ENCODE measurements around the gene EPN2. TPM values are rescaled to one million over a fixed set of nuclear protein-coding genes. Genes with fewer than 3 reads are reported as not detected.

Gene EPN2
- polyA plus RNA-seq, 1 donor (not counting 4 experiments of a cell fraction or from before 2014, with no cell fraction given) = 30.2 TPM

- Histone ChIP-seq H3K27me3 (ENCODE audit: control insufficient read depth, extremely low read depth, insufficient read depth, low read length) (no peaks in the 10 kb centered on the region), H3K36me3 (ENCODE audit: control insufficient read depth in 2 of 2, extremely low read depth in 1 of 2, insufficient read depth in 2 of 2, low read length in 2 of 2) (peaks cover 3 to 20% of the 10 kb centered on the region in 2 experiments), H3K9ac (ENCODE audit: control insufficient read depth, extremely low read depth, insufficient read depth, low read length) (no peak overlapping the region), H3K4me1 (ENCODE audit: control insufficient read depth, extremely low read depth, insufficient read depth, low read length) (no peaks in the 10 kb centered on the region), H3K27ac (ENCODE audit: control insufficient read depth, insufficient read depth, low read length) (no peak overlapping the region), H3K4me2 (ENCODE audit: control insufficient read depth, extremely low read depth, insufficient read depth, low read depth, low read length) (no peak overlapping the region), H4K20me1 (ENCODE audit: control insufficient read depth, extremely low read depth, insufficient read depth, low read length) (peaks cover 3% of the 10 kb centered on the region), H3K9me3 (ENCODE audit: control insufficient read depth, low read depth, low read length) (no peaks in the 10 kb centered on the region), H3K4me3 (ENCODE audit: control insufficient read depth in 2 of 3, extremely low read depth in 1 of 3, insufficient read depth in 2 of 3, low read depth in 1 of 3, low read length in 3 of 3) (no peak overlapping the region), H2AFZ (ENCODE audit: control insufficient read depth, low read length) (no peak overlapping the region), H3K79me2 (ENCODE audit: control insufficient read depth, insufficient read depth, low read length) (peaks cover 4% of the 10 kb centered on the region), H3K9me1 (ENCODE audit: control insufficient read depth, extremely low read depth, insufficient read depth, low read length) (peaks cover 7% of the 10 kb centered on the region)
- TF ChIP-seq EZH2 (IDR thresholded peaks at IDR 0.05; ENCODE audit: low read length) = no peak
- TF ChIP-seq, protein P1, sequence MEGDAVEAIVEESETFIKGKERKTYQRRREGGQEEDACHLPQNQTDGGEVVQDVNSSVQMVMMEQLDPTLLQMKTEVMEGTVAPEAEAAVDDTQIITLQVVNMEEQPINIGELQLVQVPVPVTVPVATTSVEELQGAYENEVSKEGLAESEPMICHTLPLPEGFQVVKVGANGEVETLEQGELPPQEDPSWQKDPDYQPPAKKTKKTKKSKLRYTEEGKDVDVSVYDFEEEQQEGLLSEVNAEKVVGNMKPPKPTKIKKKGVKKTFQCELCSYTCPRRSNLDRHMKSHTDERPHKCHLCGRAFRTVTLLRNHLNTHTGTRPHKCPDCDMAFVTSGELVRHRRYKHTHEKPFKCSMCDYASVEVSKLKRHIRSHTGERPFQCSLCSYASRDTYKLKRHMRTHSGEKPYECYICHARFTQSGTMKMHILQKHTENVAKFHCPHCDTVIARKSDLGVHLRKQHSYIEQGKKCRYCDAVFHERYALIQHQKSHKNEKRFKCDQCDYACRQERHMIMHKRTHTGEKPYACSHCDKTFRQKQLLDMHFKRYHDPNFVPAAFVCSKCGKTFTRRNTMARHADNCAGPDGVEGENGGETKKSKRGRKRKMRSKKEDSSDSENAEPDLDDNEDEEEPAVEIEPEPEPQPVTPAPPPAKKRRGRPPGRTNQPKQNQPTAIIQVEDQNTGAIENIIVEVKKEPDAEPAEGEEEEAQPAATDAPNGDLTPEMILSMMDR (optimal IDR thresholded peaks at IDR 0.05 in 1 of 3, IDR thresholded peaks at IDR 0.05 in 1 of 3, conservative IDR thresholded peaks at IDR 0.05 in 1 of 3; ENCODE audit: extremely low read depth in 1 of 3, insufficient read depth in 2 of 3, low read length in 3 of 3) = no peak
- DNase-seq (ENCODE audit: low read depth, low spot score) (no peak), FAIRE-seq (no peak)
- dilution Hi-C loops (cut with MboI; ENCODE audit: extremely low pct_ligation_motif_present, low sequenced_read_pairs) = no loop called here
Measured at GRCh38 chr17:19303367-19303776, 66.2 kb downstream of the EPN2 start.

- Histone ChIP-seq H3K4me2 (ENCODE audit: control insufficient read depth, extremely low read depth, insufficient read depth, low read depth, low read length) (no peak overlapping the region), H3K79me2 (ENCODE audit: control insufficient read depth, insufficient read depth, low read length) (peaks cover 4% of the 10 kb centered on the region), H3K4me3 (ENCODE audit: control insufficient read depth in 2 of 3, extremely low read depth in 1 of 3, insufficient read depth in 2 of 3, low read depth in 1 of 3, low read length in 3 of 3) (no peak overlapping the region), H3K4me1 (ENCODE audit: control insufficient read depth, extremely low read depth, insufficient read depth, low read length) (no peaks in the 10 kb centered on the region), H3K9me3 (ENCODE audit: control insufficient read depth, low read depth, low read length) (no peaks in the 10 kb centered on the region), H3K27me3 (ENCODE audit: control insufficient read depth, extremely low read depth, insufficient read depth, low read length) (no peaks in the 10 kb centered on the region), H3K9me1 (ENCODE audit: control insufficient read depth, extremely low read depth, insufficient read depth, low read length) (peaks cover 7% of the 10 kb centered on the region), H3K27ac (ENCODE audit: control insufficient read depth, insufficient read depth, low read length) (no peak overlapping the region), H3K9ac (ENCODE audit: control insufficient read depth, extremely low read depth, insufficient read depth, low read length) (no peak overlapping the region), H4K20me1 (ENCODE audit: control insufficient read depth, extremely low read depth, insufficient read depth, low read length) (peaks cover 3% of the 10 kb centered on the region), H3K36me3 (ENCODE audit: control insufficient read depth in 2 of 2, extremely low read depth in 1 of 2, insufficient read depth in 2 of 2, low read length in 2 of 2) (peaks cover 3 to 20% of the 10 kb centered on the region in 2 experiments), H2AFZ (ENCODE audit: control insufficient read depth, low read length) (no peak overlapping the region)
- dilution Hi-C loops (cut with MboI; ENCODE audit: extremely low pct_ligation_motif_present, low sequenced_read_pairs) = no loop called here
- FAIRE-seq (no peak), DNase-seq (ENCODE audit: low read depth, low spot score) (no peak)
- TF ChIP-seq, protein P1 (optimal IDR thresholded peaks at IDR 0.05 in 1 of 3, IDR thresholded peaks at IDR 0.05 in 1 of 3, conservative IDR thresholded peaks at IDR 0.05 in 1 of 3; ENCODE audit: extremely low read depth in 1 of 3, insufficient read depth in 2 of 3, low read length in 3 of 3) = no peak
- TF ChIP-seq EZH2 (IDR thresholded peaks at IDR 0.05; ENCODE audit: low read length) = no peak
Measured at GRCh38 chr17:19304209-19304608, 67.0 kb downstream of the EPN2 start.

Data from keratinocyte (primary cell).